H9 (cell line): ENCODE data around the gene TFEB. TPM values are rescaled to one million over a fixed set of nuclear protein-coding genes. Genes with fewer than 3 reads are reported as not detected.

Source experiments
- DNase-seq: peaks from one replicate; pipeline ENCODE4 v3.0.0-alpha.2; 2017
- H2AFZ ChIP-seq: one replicate; pipeline ENCODE4 v1.6.1; 2013; ENCODE audit warnings: mild to moderate bottlenecking, low read length, control low read depth, moderate library complexity
- H2AK5ac ChIP-seq: 2 replicates; pipeline ENCODE4 v1.6.1; 2013; ENCODE audit warnings: low read length, control low read depth, mixed read lengths; ENCODE audit not compliant: insufficient read length
- H2BK120ac ChIP-seq: one replicate; pipeline ENCODE4 v1.6.1; 2013; ENCODE audit warnings: low read depth, mild to moderate bottlenecking, low read length, control low read depth, inconsistent platforms; ENCODE audit not compliant: poor library complexity, severe bottlenecking
- H2BK12ac ChIP-seq: 2 replicates; pipeline ENCODE4 v1.6.1; 2013; ENCODE audit warnings: low read length, control low read depth, mixed read lengths, low read depth; ENCODE audit not compliant: insufficient read length
- H2BK15ac ChIP-seq: 2 replicates; pipeline ENCODE4 v1.6.1; 2013; ENCODE audit warnings: low read depth, low read length, control low read depth
- H2BK20ac ChIP-seq: one replicate; pipeline ENCODE4 v1.6.1; 2013; ENCODE audit warnings: low read depth, mild to moderate bottlenecking, low read length, control low read depth, inconsistent platforms; ENCODE audit not compliant: poor library complexity, severe bottlenecking
- H2BK5ac ChIP-seq: 2 replicates; pipeline ENCODE4 v1.6.1; 2013; ENCODE audit warnings: low read length, control low read depth, mixed read lengths; ENCODE audit not compliant: insufficient read length
- H3K14ac ChIP-seq: 2 replicates; pipeline ENCODE4 v1.6.1; 2013; ENCODE audit warnings: low read length, control low read depth; ENCODE audit not compliant: insufficient read depth
- H3K18ac ChIP-seq: 2 replicates; pipeline ENCODE4 v1.6.1; 2013; ENCODE audit warnings: low read depth, mild to moderate bottlenecking, mixed read lengths, low read length, control low read depth; ENCODE audit not compliant: insufficient read length
- H3K23ac ChIP-seq: 2 replicates; pipeline ENCODE4 v1.6.1; 2013; ENCODE audit warnings: low read length, control low read depth, mixed read lengths, low read depth; ENCODE audit not compliant: insufficient read length
- H3K23me2 ChIP-seq: 2 replicates; pipeline ENCODE4 v1.6.1; 2013; ENCODE audit warnings: low read depth, mild to moderate bottlenecking, mixed read lengths, low read length, control low read depth; ENCODE audit not compliant: insufficient read length, poor library complexity, severe bottlenecking
- H3K27ac ChIP-seq: 2 replicates; pipeline ENCODE4 v1.5.1; 2013; ENCODE audit warnings: low read length, control low read depth, mixed read lengths, low read depth; ENCODE audit not compliant: insufficient read length
- H3K27me3 ChIP-seq: 2 replicates; pipeline ENCODE4 v1.6.1; 2013; ENCODE audit warnings: low read length, control low read depth, inconsistent platforms; ENCODE audit not compliant: insufficient read depth
- H3K4ac ChIP-seq: 2 replicates; pipeline ENCODE4 v1.6.1; 2013; ENCODE audit warnings: low read depth, mild to moderate bottlenecking, control low read depth, inconsistent platforms, low read length, moderate library complexity
- H3K4me1 ChIP-seq: 2 replicates; pipeline ENCODE4 v1.6.1; 2013; ENCODE audit warnings: low read length, control low read depth, inconsistent platforms; ENCODE audit not compliant: insufficient read depth
- H3K4me2 ChIP-seq: 2 replicates; pipeline ENCODE4 v1.6.1; 2013; ENCODE audit warnings: low read length, control low read depth, mixed read lengths; ENCODE audit not compliant: insufficient read length, insufficient read depth
- H3K56ac ChIP-seq: 2 replicates; pipeline ENCODE4 v1.6.1; 2013; ENCODE audit warnings: low read depth, mild to moderate bottlenecking, mixed read lengths, low read length, control low read depth; ENCODE audit not compliant: insufficient read length
- H3K79me1 ChIP-seq: 2 replicates; pipeline ENCODE4 v1.6.1; 2013; ENCODE audit warnings: low read depth, mild to moderate bottlenecking, moderate library complexity, low read length, control low read depth, inconsistent platforms; ENCODE audit not compliant: insufficient read depth, poor library complexity, severe bottlenecking
- H3K79me2 ChIP-seq: 2 replicates; pipeline ENCODE4 v1.6.1; 2013; ENCODE audit warnings: low read length, control low read depth, inconsistent platforms; ENCODE audit not compliant: insufficient read depth
- H3K9ac ChIP-seq: 2 replicates; pipeline ENCODE4 v1.6.1; 2013; ENCODE audit warnings: low read length, control low read depth, mixed read lengths; ENCODE audit not compliant: insufficient read length; ENCODE audit errors: extremely low read depth
- H3K9me3 ChIP-seq: one replicate; pipeline ENCODE4 v1.6.1; 2013; ENCODE audit warnings: low read depth, low read length, inconsistent platforms; ENCODE audit not compliant: control insufficient read depth
- H3T11ph ChIP-seq: one replicate; pipeline ENCODE4 v1.6.1; 2013; ENCODE audit warnings: mild to moderate bottlenecking, low read length, control low read depth, inconsistent platforms
- H4K20me1 ChIP-seq: one replicate; pipeline ENCODE4 v1.6.1; 2013; ENCODE audit not compliant: control insufficient read depth, insufficient read length, insufficient read depth
- H4K5ac ChIP-seq: 2 replicates; pipeline ENCODE4 v1.6.1; 2013; ENCODE audit warnings: low read depth, mild to moderate bottlenecking, mixed read lengths, low read length, control low read depth; ENCODE audit not compliant: insufficient read length
- H4K8ac ChIP-seq: replicated peaks from 2 replicates; pipeline ENCODE4 v1.6.1; 2013; ENCODE audit warnings: low read length, control low read depth, mixed read lengths, low read depth; ENCODE audit not compliant: insufficient read length
- H4K91ac ChIP-seq: 2 replicates; pipeline ENCODE4 v1.6.1; 2013; ENCODE audit warnings: low read depth, mild to moderate bottlenecking, moderate library complexity, mixed read lengths, low read length, control low read depth; ENCODE audit not compliant: insufficient read length
- H3K27ac Mint-ChIP-seq, 3 experiments: 2 replicates in 2 of 3; 3 replicates in 1 of 3; pipeline ENCODE4 v1.8.0; 2020 to 2021; ENCODE audit warnings: mixed read lengths in 3 of 3, mild to moderate bottlenecking in 1 of 3, moderate library complexity in 1 of 3
- H3K27me3 Mint-ChIP-seq: 2 replicates; pipeline ENCODE4 v1.8.0; 2021; ENCODE audit warnings: low read depth, mild to moderate bottlenecking, moderate library complexity, mixed read lengths
- H3K36me3 Mint-ChIP-seq, 3 experiments: 2 replicates in 2 of 3; 3 replicates in 1 of 3; pipeline ENCODE4 v1.8.0; 2020 to 2021; ENCODE audit warnings: low read depth in 3 of 3, mixed read lengths in 3 of 3; ENCODE audit not compliant: insufficient read depth in 1 of 3
- H3K4me1 Mint-ChIP-seq, 2 experiments: 2 replicates each; pipeline ENCODE4 v1.8.0; 2020; ENCODE audit warnings: mixed read lengths in 2 of 2
- H3K4me3 Mint-ChIP-seq, 2 experiments: 2 replicates in 1 of 2; 3 replicates in 1 of 2; pipeline ENCODE4 v1.8.0; 2020 to 2021; ENCODE audit warnings: mild to moderate bottlenecking in 2 of 2, mixed read lengths in 2 of 2, moderate library complexity in 1 of 2
- H3K9me3 Mint-ChIP-seq, 2 experiments: 2 replicates in 1 of 2; 3 replicates in 1 of 2; pipeline ENCODE4 v1.8.0; 2020; ENCODE audit warnings: mild to moderate bottlenecking in 2 of 2, mixed read lengths in 2 of 2, moderate library complexity in 1 of 2
- CTCF ChIP-seq: fragments of 200-600 bp; sonication (generic); conservative IDR thresholded peaks from 3 replicates; pipeline ENCODE4 v1.8.0; 2021; ENCODE audit warnings: antibody characterized with exemption, mild to moderate bottlenecking
- WGBS: extraction: QIAGEN DNeasy Blood & Tissue Kit; methylation state at CpG from one replicate; pipeline ENCODE4 v1.1.7; 2013; ENCODE audit warnings: missing lambda C conversion rate, low lambda C conversion rate, mixed read lengths; ENCODE audit not compliant: insufficient read length; ENCODE audit errors: extremely low coverage; 5-methylcytosine and 5-hydroxymethylcytosine counted together
- total RNA-seq: library from RNA; stranded (reverse); gene quantifications from 2 replicates; pipeline ENCODE4 v1.2.1, GENCODE V29; 2021

The TFEB gene
- total RNA-seq, 1 experiment from 2014 or later: 1.2 TPM

- no peaks in the 10 kb centered on the region for H4K20me1 ChIP-seq
These were observed 63.4 kb downstream of the TFEB start for GRCh38 chr6:41672016-41672415.

More at GRCh38 chr6:41672016-41672415, 63.4 kb downstream of the TFEB start:
- Histone ChIP-seq H3K4me2 (no peak overlapping the region), H3K23me2 (no peaks in the 10 kb centered on the region), H3K4ac (no peak overlapping the region), H3K9ac (no peak overlapping the region), H2BK5ac (no peak overlapping the region), H3K27ac (no peak overlapping the region), H4K5ac (no peak overlapping the region), H3K79me2 (no peaks in the 10 kb centered on the region), H4K8ac (no peak overlapping the region), H3K27me3 (no peaks in the 10 kb centered on the region), H3K56ac (no peak overlapping the region), H2BK15ac (no peak overlapping the region), H4K91ac (no peak overlapping the region), H2BK20ac (no peak overlapping the region), H3T11ph (no peak overlapping the region), H3K79me1 (no peaks in the 10 kb centered on the region), H3K14ac (no peak overlapping the region), H2BK12ac (no peak overlapping the region), H2AFZ (no peak overlapping the region), H3K4me1 (no peaks in the 10 kb centered on the region), H3K23ac (no peak overlapping the region), H2BK120ac (no peak overlapping the region), H3K18ac (no peak overlapping the region), H3K9me3 (no peaks in the 10 kb centered on the region), H2AK5ac (no peak overlapping the region)
- peaks cover 8 to 24% of the 10 kb centered on the region in 2 experiments for H3K4me1 Mint-ChIP-seq
- H3K27ac Mint-ChIP-seq: no peak overlapping the region
- TF ChIP-seq CTCF: no peak
- WGBS: no CpG with 5 or more reads among the region's 7 CpGs
- peaks cover 6 to 10% of the 10 kb centered on the region in 2 experiments; a peak in 4 of 5 replicates for H3K9me3 Mint-ChIP-seq
- no peak for DNase-seq
- no peaks in the 10 kb centered on the region for H3K36me3 Mint-ChIP-seq
- peaks cover 48% of the 10 kb centered on the region for H3K27me3 Mint-ChIP-seq
- H3K4me3 Mint-ChIP-seq: no peak overlapping the region
